GM12878 (cell line): ENCODE measurements around the gene CRIM1. TPM values are rescaled to one million over a fixed set of nuclear protein-coding genes. Genes with fewer than 3 reads are reported as not detected.

Source experiments
- ATAC-seq: fragments of 200-7000 bp; cut with Tn5 transposase; 3 replicates; pipeline ENCODE4 v1.9.1; 2020; ENCODE audit warnings: mild to moderate bottlenecking, moderate library complexity
- BruUV-seq: library from RNA; stranded (reverse); fragments of 400-500 nt; replicated peaks from 2 replicates; lab custom pipeline; 2021; lab: Mats Ljungman, UMichigan
- CTCF ChIA-PET: fragments of 300-600 bp; sonication (Branson Sonifier 250); formaldehyde crosslinking; extraction: SDS; loops from one replicate; lab custom pipeline; 2021; ENCODE audit warnings: inconsistent platforms; lab: Yijun Ruan, JAX
- POLR2A ChIA-PET: fragments of 350-600 bp; formaldehyde crosslinking; extraction: SDS; loops from one replicate; lab custom pipeline; 2021; ENCODE audit warnings: inconsistent platforms; lab: Charles Lee
- RAD21 ChIA-PET: fragments of 300-600 bp; sonication (Branson Sonifier 250); formaldehyde crosslinking; loops from one replicate; lab custom pipeline; 2023; ENCODE audit warnings: antibody characterized with exemption; ENCODE audit not compliant: unreplicated experiment; lab: Charles Lee
- SMC1A ChIA-PET: fragments of 300-600 bp; sonication (Branson Sonifier 250); formaldehyde crosslinking; loops from one replicate; lab custom pipeline; 2023; ENCODE audit not compliant: unreplicated experiment, uncharacterized antibody; lab: Charles Lee
- DNase-seq: peaks from one replicate; pipeline ENCODE4 v3.0.0-alpha.2; 2011; ENCODE audit warnings: low read depth, low spot score
- FAIRE-seq: peaks from 3 replicates; lab custom pipeline; 2011; peaks lifted over from hg19 to GRCh38; lab: Jason Lieb, UNC
- H2AFZ ChIP-seq: 2 replicates; pipeline ENCODE4 v1.6.0; 2011; ENCODE audit warnings: low read depth, low read length, control low read depth; ENCODE audit not compliant: control insufficient read depth
- H3K27ac ChIP-seq: 2 replicates; pipeline ENCODE4 v1.5.1; 2011; ENCODE audit warnings: control low read depth; ENCODE audit not compliant: control insufficient read depth, insufficient read depth
- H3K27me3 ChIP-seq, 2 experiments: replicated peaks in 1 of 2; 2 replicates each; pipeline versions ENCODE4 v1.6.0 to v1.6.1; 2011; ENCODE audit warnings: low read length in 1 of 2; ENCODE audit not compliant: control insufficient read depth in 2 of 2, insufficient read depth in 2 of 2
- H3K36me3 ChIP-seq, 2 experiments: 2 replicates each; pipeline ENCODE4 v1.5.1; 2011; ENCODE audit warnings: low read length in 1 of 2; ENCODE audit not compliant: control insufficient read depth in 2 of 2, insufficient read depth in 2 of 2
- H3K4me1 ChIP-seq: 2 replicates; pipeline ENCODE4 v1.6.1; 2011; ENCODE audit warnings: mild to moderate bottlenecking, low read length, moderate library complexity, mixed read lengths; ENCODE audit not compliant: control insufficient read depth, insufficient read depth
- H3K4me2 ChIP-seq: 2 replicates; pipeline ENCODE4 v1.6.0; 2011; ENCODE audit warnings: control low read depth; ENCODE audit not compliant: control insufficient read depth, insufficient read depth
- H3K4me3 ChIP-seq: fragments of 200-600 bp; sonication (generic); 2 replicates; pipeline ENCODE4 v1.5.1; 2016
- H3K79me2 ChIP-seq: 2 replicates; pipeline ENCODE4 v1.6.0; 2011; ENCODE audit warnings: low read length; ENCODE audit not compliant: control insufficient read depth, insufficient read depth
- H3K9ac ChIP-seq: 2 replicates; pipeline ENCODE4 v1.8.0; 2011; ENCODE audit warnings: low read length, control low read depth, mixed read lengths; ENCODE audit not compliant: control insufficient read depth, insufficient read depth
- H3K9me3 ChIP-seq: replicated peaks from 3 replicates; pipeline ENCODE4 v1.5.1; 2011; ENCODE audit warnings: mild to moderate bottlenecking, low read length; ENCODE audit not compliant: control insufficient read depth, insufficient read depth
- H4K20me1 ChIP-seq: 2 replicates; pipeline ENCODE4 v1.6.0; 2011; ENCODE audit not compliant: control insufficient read depth, insufficient read depth
- MYC ChIP-seq: IDR thresholded peaks from 2 replicates; pipeline ENCODE4 v1.6.1; 2011; ENCODE audit warnings: mild to moderate bottlenecking, low read length, moderate library complexity, inconsistent platforms; ENCODE audit not compliant: insufficient read depth, insufficient replicate concordance, insufficient read length, severe bottlenecking
- SRF ChIP-seq, 2 experiments: IDR thresholded peaks; 2 replicates each; pipeline ENCODE4 v1.6.1; 2011; ENCODE audit warnings: low read depth in 2 of 2, low read length in 2 of 2, mild to moderate bottlenecking in 1 of 2, moderate library complexity in 1 of 2
- ZZZ3 ChIP-seq: IDR thresholded peaks from 2 replicates; pipeline ENCODE4 v1.6.1; 2011; ENCODE audit warnings: low read depth; ENCODE audit not compliant: control insufficient read depth, insufficient read length
- WGBS: methylation state at CpG from one replicate; pipeline ENCODE4 v1.1.6; 2016; ENCODE audit warnings: low lambda C conversion rate; ENCODE audit not compliant: insufficient replicate concordance, insufficient coverage; ENCODE audit errors: missing lambda C conversion rate; 5-methylcytosine and 5-hydroxymethylcytosine counted together
- in situ Hi-C: fragments of 300-500 bp; cut with MboI; formaldehyde crosslinking; loops from 9 replicates; pipeline ENCODE4 v1.14.3; 2018; ENCODE audit warnings: mixed read lengths
- intact Hi-C: fragments of 100-400 bp; cut with micrococcal nuclease; formaldehyde crosslinking; loops from one replicate; pipeline ENCODE4 v1.14.2; 2022; ENCODE audit not compliant: unreplicated experiment
- polyA plus RNA-seq, 11 experiments: library from polyadenylated mRNA; depleted of rRNA in 4 of 11; unstranded in 6 of 11; stranded (reverse) in 5 of 11; fragments of >200 nt; fragmentation: Nextera tagmentation in 4 of 11; fragmentation: Illumina TruSeq in 1 of 11; extraction: Ambion mirVana in 4 of 11; extraction: Trizol in 1 of 11; gene quantifications; 1 replicate in 1 of 11; 2 replicates in 10 of 11; pipeline versions ENCODE4 v1.2.1 to v1.2.3, GENCODE V29; 2011 to 2016; ENCODE audit warnings: inconsistent platforms in 2 of 11, missing spikeins in 2 of 11, low read depth in 1 of 11
- total RNA-seq, 4 experiments: library from RNA; depleted of rRNA in 3 of 4; stranded (reverse); fragments of >200 nt in 3 of 4; fragmentation: Illumina TruSeq in 1 of 4; extraction: Trizol in 1 of 4; gene quantifications; 2 replicates each; pipeline versions ENCODE4 v1.2.1 to v1.2.3, GENCODE V29; 2013 to 2021
- TF ChIP-seq, protein P1 (sequence below): fragments of 450-650 bp; IDR thresholded peaks from 2 replicates; pipeline ENCODE4 v1.6.1; 2017; ENCODE audit warnings: mild to moderate bottlenecking, moderate library complexity

Gene CRIM1
- total and polyA plus RNA-seq, 10 of the 15 experiments (the other 5 are each of a cell fraction or from before 2014, with no cell fraction given), result 0.42 to 7.4 (median 3.1) TPM

DNA sequence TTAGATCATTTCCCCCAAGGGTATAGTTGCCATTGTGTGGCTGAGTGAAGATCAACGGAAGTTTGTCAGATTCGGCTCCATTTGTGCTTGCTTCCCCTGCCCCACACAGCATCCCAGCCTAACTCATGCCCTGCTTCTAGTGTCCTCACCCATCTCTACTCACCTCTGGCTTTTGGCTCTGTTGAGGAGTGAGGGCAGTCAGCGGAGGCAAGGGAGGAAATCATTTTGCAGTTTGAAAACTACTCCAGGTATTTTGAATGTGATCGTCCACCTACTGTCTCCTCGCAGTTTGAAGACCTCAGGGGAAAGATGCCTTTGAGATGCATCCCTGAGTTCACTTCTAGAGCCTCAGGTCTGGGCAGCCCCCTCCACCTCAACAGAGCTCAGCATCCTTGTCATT lies 126.1 kb downstream of the CRIM1 start (continued):
- TF ChIP-seq MYC, result no peak
- TF ChIP-seq, all 136 proteins: peak for 0

DNA sequence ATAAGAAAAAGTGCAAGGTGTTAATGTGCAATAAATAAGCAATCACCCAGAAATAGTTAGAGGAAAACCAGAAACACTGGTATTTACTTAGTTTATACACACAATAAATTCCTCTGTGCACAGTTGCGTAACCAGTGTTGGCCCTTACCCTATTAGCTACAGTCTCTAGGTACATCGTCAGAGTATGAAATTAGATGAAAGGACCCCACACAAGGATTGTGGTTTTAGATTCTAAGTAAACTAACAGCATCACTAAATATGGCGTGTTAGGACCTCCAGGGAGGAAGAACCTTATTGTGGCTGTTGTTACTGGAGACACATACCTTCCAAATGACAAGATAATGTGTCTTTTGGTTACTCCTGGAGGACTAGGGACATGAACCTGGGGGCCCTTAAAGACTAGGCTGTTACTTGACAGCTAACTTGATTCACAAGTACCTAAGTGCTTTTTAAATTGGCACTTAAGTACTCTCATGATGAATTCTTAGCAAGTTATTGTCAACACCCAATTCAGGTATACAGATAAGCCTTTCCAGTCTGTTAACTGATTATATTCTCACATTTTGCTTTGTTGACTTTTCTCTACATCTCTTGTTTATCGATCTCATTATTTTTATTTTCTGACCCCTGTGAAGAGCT lies 127.1 kb downstream of the CRIM1 start:
- in situ Hi-C loops (no loop called here), intact Hi-C loops (no loop called here)
- ATAC-seq (no peak), DNase-seq (no peak), FAIRE-seq (no peak)
- ChIA-PET SMC1A (no interaction called here), POLR2A (no interaction called here), RAD21 (no interaction called here), CTCF (interaction anchor here (0.5 kb wide), 1 partner anchor 618 kb away, joined by 3 read pairs; no protein-coding TSS in a partner anchor)
- Histone ChIP-seq H3K4me2 (no peak overlapping the region), H3K27ac (no peak overlapping the region), H3K9ac (no peak overlapping the region), H3K4me3 (no peak overlapping the region), H3K27me3 (no peaks in the 10 kb centered on the region), H2AFZ (no peak overlapping the region), H3K79me2 (no peaks in the 10 kb centered on the region), H4K20me1 (no peaks in the 10 kb centered on the region), H3K36me3 (no peaks in the 10 kb centered on the region), H3K4me1 (no peaks in the 10 kb centered on the region), H3K9me3 (no peaks in the 10 kb centered on the region)
- TF ChIP-seq, protein P1, sequence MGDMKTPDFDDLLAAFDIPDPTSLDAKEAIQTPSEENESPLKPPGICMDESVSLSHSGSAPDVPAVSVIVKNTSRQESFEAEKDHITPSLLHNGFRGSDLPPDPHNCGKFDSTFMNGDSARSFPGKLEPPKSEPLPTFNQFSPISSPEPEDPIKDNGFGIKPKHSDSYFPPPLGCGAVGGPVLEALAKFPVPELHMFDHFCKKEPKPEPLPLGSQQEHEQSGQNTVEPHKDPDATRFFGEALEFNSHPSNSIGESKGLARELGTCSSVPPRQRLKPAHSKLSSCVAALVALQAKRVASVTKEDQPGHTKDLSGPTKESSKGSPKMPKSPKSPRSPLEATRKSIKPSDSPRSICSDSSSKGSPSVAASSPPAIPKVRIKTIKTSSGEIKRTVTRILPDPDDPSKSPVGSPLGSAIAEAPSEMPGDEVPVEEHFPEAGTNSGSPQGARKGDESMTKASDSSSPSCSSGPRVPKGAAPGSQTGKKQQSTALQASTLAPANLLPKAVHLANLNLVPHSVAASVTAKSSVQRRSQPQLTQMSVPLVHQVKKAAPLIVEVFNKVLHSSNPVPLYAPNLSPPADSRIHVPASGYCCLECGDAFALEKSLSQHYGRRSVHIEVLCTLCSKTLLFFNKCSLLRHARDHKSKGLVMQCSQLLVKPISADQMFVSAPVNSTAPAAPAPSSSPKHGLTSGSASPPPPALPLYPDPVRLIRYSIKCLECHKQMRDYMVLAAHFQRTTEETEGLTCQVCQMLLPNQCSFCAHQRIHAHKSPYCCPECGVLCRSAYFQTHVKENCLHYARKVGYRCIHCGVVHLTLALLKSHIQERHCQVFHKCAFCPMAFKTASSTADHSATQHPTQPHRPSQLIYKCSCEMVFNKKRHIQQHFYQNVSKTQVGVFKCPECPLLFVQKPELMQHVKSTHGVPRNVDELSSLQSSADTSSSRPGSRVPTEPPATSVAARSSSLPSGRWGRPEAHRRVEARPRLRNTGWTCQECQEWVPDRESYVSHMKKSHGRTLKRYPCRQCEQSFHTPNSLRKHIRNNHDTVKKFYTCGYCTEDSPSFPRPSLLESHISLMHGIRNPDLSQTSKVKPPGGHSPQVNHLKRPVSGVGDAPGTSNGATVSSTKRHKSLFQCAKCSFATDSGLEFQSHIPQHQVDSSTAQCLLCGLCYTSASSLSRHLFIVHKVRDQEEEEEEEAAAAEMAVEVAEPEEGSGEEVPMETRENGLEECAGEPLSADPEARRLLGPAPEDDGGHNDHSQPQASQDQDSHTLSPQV, result no peak
- no peak for TF ChIP-seq SRF (IDR thresholded peaks at IDR 0.05; ENCODE audit: low read depth in 2 of 2, low read length in 2 of 2)
- TF ChIP-seq ZZZ3, result no peak
- 28% methylated on average over 4 of the region's 4 CpGs for WGBS
- BruUV-seq, result no TSS peak
